Breast epithelium (tissue), 4 donors: ENCODE results near the gene NPHP4. TPM values are rescaled to one million over a fixed set of nuclear protein-coding genes. Genes with fewer than 3 reads are reported as not detected.
A peak's percentile ranks its signal among the peaks of the same experiment; 100 is the strongest.

Experiments
- DNase-seq, 2 donors: peaks; one replicate each; pipeline ENCODE4 v3.0.0-alpha.2; 2019; ENCODE audit warnings: low spot score in 2 of 2
- H3K27ac ChIP-seq, 2 donors: fragments of 200-600 bp; sonication (generic) in 1 of 2; one replicate each; pipeline ENCODE4 v1.5.1; 2016 to 2019; ENCODE audit warnings: mild to moderate bottlenecking in 1 of 2
- H3K27me3 ChIP-seq, 2 donors: fragments of 200-600 bp; sonication (generic) in 1 of 2; one replicate each; pipeline versions ENCODE4 v1.5.1 to v1.6.0; 2017 to 2019; ENCODE audit warnings: control low read depth in 1 of 2, mild to moderate bottlenecking in 1 of 2
- H3K36me3 ChIP-seq: fragments of 200-600 bp; one replicate; pipeline ENCODE4 v1.5.1; 2019
- H3K4me1 ChIP-seq, 2 donors: fragments of 200-600 bp; sonication (generic); one replicate each; pipeline ENCODE4 v1.5.1; 2016 to 2019; ENCODE audit warnings: control low read depth in 1 of 2
- H3K4me3 ChIP-seq, 3 donors: fragments of 200-600 bp; sonication (generic); 1 replicate in 2 of 3; 2 replicates in 1 of 3; pipeline ENCODE4 v1.5.1; 2016 to 2019; ENCODE audit warnings: mild to moderate bottlenecking in 3 of 3, moderate library complexity in 2 of 3
- H3K9me3 ChIP-seq, 2 donors: fragments of 200-600 bp; sonication (generic) in 1 of 2; one replicate each; pipeline ENCODE4 v1.5.1; 2016 to 2019; ENCODE audit warnings: control low read depth in 1 of 2
- POLR2A ChIP-seq: fragments of 450-650 bp; IDR thresholded peaks from one replicate; pipeline ENCODE4 v1.6.1; 2016; ENCODE audit warnings: antibody characterized with exemption, mild to moderate bottlenecking, moderate library complexity
- POLR2AphosphoS5 ChIP-seq, 3 donors: sonication (generic); formaldehyde crosslinking; IDR thresholded peaks; one replicate each; pipeline ENCODE4 v1.6.1; 2017; ENCODE audit warnings: antibody characterized with exemption in 3 of 3
- intact Hi-C: fragments of 100-400 bp; cut with DNase I; formaldehyde crosslinking; loops from one replicate; pipeline ENCODE4 v1.15.1; 2023; ENCODE audit warnings: low total_unique reads
- total RNA-seq, 3 donors: library from RNA; depleted of rRNA; stranded (reverse); fragments of >200 nt; gene quantifications; one replicate each; pipeline ENCODE4 v1.1.0, GENCODE V29; 2016
- TF ChIP-seq, protein P1 (sequence below), 3 donors: fragments of 450-650 bp; IDR thresholded peaks; one replicate each; pipeline ENCODE4 v1.5.1; 2016 to 2017; ENCODE audit warnings: antibody characterized with exemption in 3 of 3, mild to moderate bottlenecking in 3 of 3, moderate library complexity in 3 of 3

Gene NPHP4
- total RNA-seq, 3 donors from 2014 or later, result 7.0 to 18.7 (median 18.1) TPM

DNA sequence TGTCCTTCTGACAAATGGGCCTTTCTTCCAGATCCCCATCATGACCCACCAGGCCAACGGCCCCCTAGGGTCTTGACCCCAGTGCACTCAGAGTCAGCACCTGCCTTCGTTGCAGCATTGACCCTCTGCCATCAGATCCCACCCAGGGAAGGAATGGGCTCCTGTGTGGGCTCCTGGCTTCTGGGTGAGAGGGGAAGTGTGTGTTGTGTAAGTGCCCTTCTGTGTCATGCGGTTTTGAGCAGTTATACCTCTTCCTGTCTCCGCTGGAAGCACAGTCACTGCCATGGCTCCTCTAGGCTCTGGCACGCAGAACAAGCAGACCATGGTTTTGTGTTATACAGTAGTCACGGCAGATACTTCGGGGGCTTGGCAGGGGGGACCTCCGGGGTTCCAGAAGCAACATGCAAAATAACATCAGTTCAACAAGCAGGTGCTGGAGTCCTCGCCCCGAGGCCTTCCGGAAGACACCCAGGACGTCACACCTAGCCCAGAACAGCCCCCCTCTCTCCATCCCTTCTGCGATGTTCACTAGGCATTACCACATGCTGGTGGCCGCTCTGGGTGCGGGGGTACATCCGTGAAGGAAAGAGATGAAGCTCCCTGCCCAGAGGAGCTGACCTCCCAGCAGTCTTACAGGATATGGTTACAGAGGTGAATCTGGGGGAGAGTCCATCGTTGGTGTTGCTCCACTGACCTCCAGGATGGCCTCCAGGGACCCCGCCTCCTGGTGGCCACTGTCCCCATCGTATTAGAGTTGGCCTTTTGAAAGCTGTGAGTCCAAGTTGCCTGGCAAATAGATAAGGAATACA lies 36.0 kb upstream of the NPHP4 start:
- H3K4me3 ChIP-seq, result peak overlapping the region in 2 of 3 donors; percentile 31 to 49
- TF ChIP-seq, protein P1, sequence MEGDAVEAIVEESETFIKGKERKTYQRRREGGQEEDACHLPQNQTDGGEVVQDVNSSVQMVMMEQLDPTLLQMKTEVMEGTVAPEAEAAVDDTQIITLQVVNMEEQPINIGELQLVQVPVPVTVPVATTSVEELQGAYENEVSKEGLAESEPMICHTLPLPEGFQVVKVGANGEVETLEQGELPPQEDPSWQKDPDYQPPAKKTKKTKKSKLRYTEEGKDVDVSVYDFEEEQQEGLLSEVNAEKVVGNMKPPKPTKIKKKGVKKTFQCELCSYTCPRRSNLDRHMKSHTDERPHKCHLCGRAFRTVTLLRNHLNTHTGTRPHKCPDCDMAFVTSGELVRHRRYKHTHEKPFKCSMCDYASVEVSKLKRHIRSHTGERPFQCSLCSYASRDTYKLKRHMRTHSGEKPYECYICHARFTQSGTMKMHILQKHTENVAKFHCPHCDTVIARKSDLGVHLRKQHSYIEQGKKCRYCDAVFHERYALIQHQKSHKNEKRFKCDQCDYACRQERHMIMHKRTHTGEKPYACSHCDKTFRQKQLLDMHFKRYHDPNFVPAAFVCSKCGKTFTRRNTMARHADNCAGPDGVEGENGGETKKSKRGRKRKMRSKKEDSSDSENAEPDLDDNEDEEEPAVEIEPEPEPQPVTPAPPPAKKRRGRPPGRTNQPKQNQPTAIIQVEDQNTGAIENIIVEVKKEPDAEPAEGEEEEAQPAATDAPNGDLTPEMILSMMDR (IDR thresholded peaks at IDR 0.05), result no peak
- no peak for TF ChIP-seq POLR2AphosphoS5 (IDR thresholded peaks at IDR 0.05)
- TF ChIP-seq POLR2A, result no peak

DNA sequence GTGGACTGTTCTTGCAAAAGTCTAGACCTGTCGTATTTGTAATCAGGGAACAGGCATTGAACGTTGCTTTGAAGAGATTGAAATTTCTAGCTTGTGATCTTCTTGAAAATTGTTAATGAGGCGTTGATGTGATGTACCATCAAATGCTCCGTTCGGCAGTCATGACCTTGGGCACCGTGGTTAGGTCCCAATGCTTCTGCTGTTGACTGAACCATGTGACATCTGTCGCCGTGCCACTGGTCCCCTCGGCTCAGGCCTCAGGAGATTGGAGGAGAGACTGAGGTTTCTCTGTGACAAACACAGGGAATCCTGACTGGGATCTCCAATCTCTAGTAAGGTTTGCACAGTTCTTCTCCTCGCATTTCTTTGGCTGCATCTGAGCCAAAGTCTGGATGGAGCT lies 35.4 kb upstream of the NPHP4 start:
- H3K4me3 ChIP-seq, result peak overlapping the region in 2 of 3 donors; percentile 31 to 49
- no peaks in the 10 kb centered on the region for H3K27me3 ChIP-seq
- H3K9me3 ChIP-seq, result no peaks in the 10 kb centered on the region
- no peaks in the 10 kb centered on the region for H3K4me1 ChIP-seq
- no peak for DNase-seq
- intact Hi-C loops, result loop anchor here (5.0 kb wide), 1 partner anchor 640 kb away; no protein-coding TSS in a partner anchor
- TF ChIP-seq, protein P1 (IDR thresholded peaks at IDR 0.05), result no peak
- H3K36me3 ChIP-seq, result no peaks in the 10 kb centered on the region
- peak overlapping the region in 1 of 2 donors; percentile 52 for H3K27ac ChIP-seq

More for the DNA sequence above, 36.0 kb upstream of the NPHP4 start:
- intact Hi-C loops, result loop anchor here (5.0 kb wide), 1 partner anchor 641 kb away; no protein-coding TSS in a partner anchor
- no peaks in the 10 kb centered on the region for H3K36me3 ChIP-seq
- no peaks in the 10 kb centered on the region for H3K4me1 ChIP-seq
- peak overlapping the region in 1 of 2 donors; percentile 52 for H3K27ac ChIP-seq
- H3K9me3 ChIP-seq, result no peaks in the 10 kb centered on the region
- DNase-seq, result no peak
- no peaks in the 10 kb centered on the region for H3K27me3 ChIP-seq

DNA sequence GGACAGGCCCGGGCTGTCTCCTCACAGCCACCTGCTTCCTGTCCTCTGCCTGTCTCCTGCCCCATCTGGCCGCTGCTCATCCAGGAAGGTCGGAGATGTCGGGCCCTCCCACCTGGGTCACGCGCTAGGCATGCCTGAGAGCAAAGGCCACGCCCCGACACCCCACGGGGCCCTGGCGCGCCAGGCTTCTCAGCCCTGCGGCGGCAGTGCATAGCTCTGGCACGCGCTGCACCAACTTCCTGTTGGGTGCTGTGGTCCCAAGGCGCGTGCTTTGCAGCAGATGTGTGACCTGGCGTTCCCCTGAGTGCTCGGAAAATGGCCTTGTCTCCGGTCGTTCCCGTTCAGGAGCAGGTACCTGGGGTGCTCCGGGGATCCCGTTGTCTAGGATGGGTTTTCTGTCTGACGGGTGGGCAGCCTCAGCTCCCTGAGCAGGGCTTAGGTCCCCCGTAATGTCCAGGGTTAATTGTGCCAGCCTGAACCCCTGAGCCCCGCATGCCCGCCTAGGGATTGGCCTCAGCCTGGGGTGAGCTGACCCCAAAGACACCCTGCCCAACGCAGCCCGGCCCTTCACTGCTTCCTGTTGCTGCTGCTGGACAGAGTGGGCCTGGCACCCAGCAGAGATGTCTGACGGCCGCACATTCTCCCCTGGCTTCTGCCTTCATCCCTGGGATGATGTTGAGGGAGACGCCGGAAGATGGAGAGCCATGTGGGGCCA lies 34.0 kb upstream of the NPHP4 start:
- TF ChIP-seq POLR2AphosphoS5 (IDR thresholded peaks at IDR 0.05) (peak in 2 of 3 donors; percentile 28 to 45), POLR2A (no peak)
- Histone ChIP-seq H3K4me1 (no peaks in the 10 kb centered on the region), H3K27me3 (no peaks in the 10 kb centered on the region), H3K27ac (peak overlapping the region in 1 of 2 donors; percentile 55), H3K4me3 (peak overlapping the region; percentile 31 to 49 (median 32)), H3K9me3 (no peaks in the 10 kb centered on the region), H3K36me3 (no peaks in the 10 kb centered on the region)
- peak in 1 of 2 donors; percentile 78 for DNase-seq
- intact Hi-C loops, result loop anchor here (5.0 kb wide), 1 partner anchor 639 kb away; no protein-coding TSS in a partner anchor

DNA sequence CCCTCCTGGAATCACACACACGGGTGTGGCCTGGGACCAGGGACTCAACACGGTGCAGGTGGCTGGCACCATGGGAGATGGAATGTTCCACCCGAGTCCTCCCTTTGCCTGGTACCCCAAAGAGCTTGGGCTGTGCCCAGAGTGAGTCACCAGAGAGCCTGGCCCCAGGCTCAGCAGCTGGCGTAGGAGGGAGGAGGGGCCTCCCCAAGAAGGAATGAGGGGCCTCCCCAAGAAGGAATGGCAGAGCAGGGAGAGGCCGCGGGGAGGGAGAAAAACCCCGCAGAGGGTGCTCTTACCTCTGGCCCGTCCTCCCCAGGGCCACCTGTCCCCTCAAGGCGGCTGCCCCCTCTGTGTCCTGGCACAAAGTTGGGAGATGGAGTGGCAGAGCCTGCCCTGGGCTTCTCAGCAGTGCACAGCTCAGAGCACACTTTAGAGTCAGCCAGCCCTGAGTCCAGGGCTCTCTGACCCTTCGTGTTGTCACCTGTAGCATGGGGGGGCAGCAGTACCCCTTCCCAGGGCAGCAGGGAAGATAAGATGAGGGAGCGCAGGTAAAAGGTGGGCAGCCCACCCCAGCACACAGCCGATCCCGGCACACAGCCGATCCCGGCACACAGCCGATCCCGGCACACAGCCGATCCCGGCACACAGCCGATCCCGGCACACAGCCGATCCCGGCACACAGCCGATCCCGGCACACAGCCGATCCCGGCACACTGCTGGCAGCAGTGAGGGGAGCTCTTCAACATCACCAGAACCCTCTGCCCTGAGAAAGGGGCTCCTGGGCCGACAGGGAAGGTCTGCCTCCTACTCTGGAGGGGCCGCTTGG lies 33.3 kb upstream of the NPHP4 start:
- intact Hi-C loops, result loop anchor here (5.0 kb wide), 1 partner anchor 638 kb away; no protein-coding TSS in a partner anchor

More for the DNA sequence above, 33.3 kb upstream of the NPHP4 start:
- TF ChIP-seq, protein P1 (IDR thresholded peaks at IDR 0.05), result no peak
- no peak for TF ChIP-seq POLR2A
- no peak for TF ChIP-seq POLR2AphosphoS5 (IDR thresholded peaks at IDR 0.05)
- Histone ChIP-seq H3K9me3 (no peaks in the 10 kb centered on the region), H3K4me1 (no peaks in the 10 kb centered on the region), H3K4me3 (peak overlapping the region; percentile 10 to 49 (median 32)), H3K36me3 (no peaks in the 10 kb centered on the region), H3K27me3 (no peaks in the 10 kb centered on the region), H3K27ac (peak overlapping the region; percentile 19 to 33)
- DNase-seq, result peak in 1 of 2 donors; percentile 42
